HG02798 (cell line): Measurements from ENCODE around the gene SP2.

Experiments
- ATAC-seq: cut with Tn5 transposase; IDR thresholded peaks from one replicate; pipeline ENCODE4 v1.9.1; 2021; ENCODE audit warnings: mild to moderate bottlenecking; ENCODE audit not compliant: unreplicated experiment, poor library complexity

Gene SP2

GRCh38 chr17:47888293-47888692, 7.7 kb upstream of the SP2 start:
- no peak for ATAC-seq

- ATAC-seq, result peak; percentile 70
Observed at GRCh38 chr17:47889734-47890529, 6.1 kb upstream of the SP2 start.

GRCh38 chr17:47891545-47892088, 4.4 kb upstream of the SP2 start:
- ATAC-seq, result no peak

GRCh38 chr17:47894498-47895346, 1.3 kb upstream of the SP2 start:
- ATAC-seq, result no peak

- no peak for ATAC-seq
Observed at GRCh38 chr17:47895347-47895855, 635 bp upstream of the SP2 start.

GRCh38 chr17:47896672-47897490, 845 bp downstream of the SP2 start:
- no peak for ATAC-seq

- ATAC-seq, result no peak
Observed at GRCh38 chr17:47897561-47897960, 1.5 kb downstream of the SP2 start.

GRCh38 chr17:47898241-47898640, 2.2 kb downstream of the SP2 start:
- no peak for ATAC-seq

GRCh38 chr17:47899643-47900042, 3.6 kb downstream of the SP2 start:
- ATAC-seq, result no peak

- no peak for ATAC-seq
Observed at GRCh38 chr17:47901423-47901822, 5.4 kb downstream of the SP2 start.

GRCh38 chr17:47902039-47902744, 6.2 kb downstream of the SP2 start:
- no peak for ATAC-seq

GRCh38 chr17:47905221-47905733, 9.2 kb downstream of the SP2 start:
- no peak for ATAC-seq

GRCh38 chr17:47906443-47906842, 10.4 kb downstream of the SP2 start:
- no peak for ATAC-seq

GRCh38 chr17:47907932-47908562, 12.0 kb downstream of the SP2 start:
- no peak for ATAC-seq

GRCh38 chr17:47913050-47913449, 17.0 kb downstream of the SP2 start:
- no peak for ATAC-seq

GRCh38 chr17:47914306-47914948, 18.4 kb downstream of the SP2 start:
- no peak for ATAC-seq

- ATAC-seq, result no peak
Observed at GRCh38 chr17:47915776-47916398, 19.9 kb downstream of the SP2 start.
